ENCODE data around the gene EPHA6. TPM values are rescaled to one million over a fixed set of nuclear protein-coding genes. Genes with fewer than 3 reads are reported as not detected.

The EPHA6 gene
- total and polyA plus RNA-seq, 9 donors = 0.07 to 0.62 (median 0.18) TPM

DNA sequence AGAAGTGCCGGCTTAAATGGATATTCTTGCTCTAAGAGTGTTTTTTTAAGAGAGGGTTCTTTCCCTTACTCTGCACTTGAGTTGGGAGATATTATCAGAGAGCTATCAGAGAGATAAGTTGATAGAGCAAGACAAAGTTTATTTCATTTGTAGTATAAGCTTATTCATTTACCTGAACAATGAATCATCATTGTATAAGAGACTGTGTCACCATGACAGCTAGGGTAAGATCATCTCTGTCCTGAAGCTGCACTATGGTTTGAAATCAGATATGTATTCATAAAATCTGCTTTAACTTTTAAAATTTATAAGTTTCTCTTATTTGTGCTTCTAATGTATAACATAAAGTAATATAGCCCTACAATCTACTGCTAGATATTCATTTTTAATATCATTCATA lies 822.1 kb downstream of the EPHA6 start:
- no CpG with 5 or more reads among the region's 1 CpG for WGBS (ENCODE audit: insufficient coverage)
- H3K4me1 ChIP-seq (ENCODE audit: control insufficient read depth, insufficient read depth, low read length) = no peaks in the 10 kb centered on the region
- no peak for DNase-seq

DNA sequence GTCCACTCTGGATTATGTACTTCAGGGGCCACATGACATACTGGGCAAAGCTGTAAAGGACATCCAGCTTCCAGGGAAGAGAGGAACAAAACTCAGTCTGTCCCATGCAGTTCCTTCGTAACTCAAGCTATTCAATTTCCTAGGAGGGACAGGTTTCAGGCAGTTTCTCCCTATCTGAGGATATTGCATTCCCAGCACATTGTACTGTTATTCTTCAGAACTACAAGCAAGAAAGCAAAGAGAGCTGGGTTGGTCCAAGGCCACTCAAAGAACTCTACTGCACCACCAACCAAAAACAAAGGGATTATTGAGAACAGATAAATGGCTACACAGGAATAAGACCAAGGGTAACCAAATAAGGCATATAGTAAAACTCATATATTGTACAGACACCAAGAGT lies 832.5 kb downstream of the EPHA6 start:
- WGBS (ENCODE audit: insufficient coverage) = no CpG with 5 or more reads among the region's 1 CpG
- no peak for DNase-seq
- H3K9me3 ChIP-seq (replicated peaks; ENCODE audit: control insufficient read depth, low read depth, low read length) = no peaks in the 10 kb centered on the region
- no peaks in the 10 kb centered on the region for H3K4me1 ChIP-seq (ENCODE audit: control insufficient read depth, insufficient read depth, low read length)
- no peaks in the 10 kb centered on the region for H3K27me3 ChIP-seq (ENCODE audit: control insufficient read depth, insufficient read depth, low read length)
- no peak overlapping the region for H3K4me3 ChIP-seq (ENCODE audit: low read length)
- H3K36me3 ChIP-seq (ENCODE audit: control insufficient read depth, insufficient read depth, low read length) = no peaks in the 10 kb centered on the region
- no peak overlapping the region for H3K27ac ChIP-seq (ENCODE audit: low read length)

More for the DNA sequence above, 822.1 kb downstream of the EPHA6 start:
- Histone ChIP-seq H3K9me3 (replicated peaks; ENCODE audit: control insufficient read depth, low read depth, low read length) (no peaks in the 10 kb centered on the region), H3K27ac (ENCODE audit: low read length) (no peak overlapping the region), H3K36me3 (ENCODE audit: control insufficient read depth, insufficient read depth, low read length) (no peaks in the 10 kb centered on the region), H3K4me3 (ENCODE audit: low read length) (no peak overlapping the region), H3K27me3 (ENCODE audit: control insufficient read depth, insufficient read depth, low read length) (no peaks in the 10 kb centered on the region)

DNA sequence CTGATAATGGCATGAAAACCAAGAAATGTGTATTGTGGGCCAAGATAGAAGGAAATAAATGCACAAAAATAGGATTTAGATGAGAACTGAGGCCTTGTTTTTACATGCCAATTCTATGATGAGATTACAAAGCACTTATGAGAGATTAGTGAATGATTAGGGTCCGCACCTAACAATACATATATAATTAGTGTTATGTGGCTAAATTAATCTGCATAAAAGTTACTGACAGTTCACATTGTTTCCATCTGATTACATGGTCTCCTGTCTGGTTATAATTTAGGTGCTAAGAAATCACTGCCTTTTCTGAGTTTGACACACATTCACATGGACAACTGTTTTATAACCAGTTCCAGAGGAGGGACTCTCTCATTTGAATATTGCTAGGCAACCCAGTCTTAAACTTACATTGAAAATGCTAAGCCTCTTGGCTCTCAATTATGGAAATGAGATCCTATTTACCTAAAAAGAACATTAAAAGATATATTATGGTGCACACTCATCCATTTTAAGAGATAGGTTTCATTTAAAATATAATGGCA lies 833.1 kb downstream of the EPHA6 start:
- Histone ChIP-seq H3K4me3 (ENCODE audit: low read length) (no peak overlapping the region), H3K27me3 (ENCODE audit: control insufficient read depth, insufficient read depth, low read length) (no peaks in the 10 kb centered on the region), H3K27ac (ENCODE audit: low read length) (no peak overlapping the region), H3K4me1 (ENCODE audit: control insufficient read depth, insufficient read depth, low read length) (no peaks in the 10 kb centered on the region), H3K9me3 (replicated peaks; ENCODE audit: control insufficient read depth, low read depth, low read length) (no peaks in the 10 kb centered on the region), H3K36me3 (ENCODE audit: control insufficient read depth, insufficient read depth, low read length) (no peaks in the 10 kb centered on the region)
- no peak for DNase-seq
- WGBS (ENCODE audit: insufficient coverage) = no CpG with 5 or more reads among the region's 1 CpG

DNA sequence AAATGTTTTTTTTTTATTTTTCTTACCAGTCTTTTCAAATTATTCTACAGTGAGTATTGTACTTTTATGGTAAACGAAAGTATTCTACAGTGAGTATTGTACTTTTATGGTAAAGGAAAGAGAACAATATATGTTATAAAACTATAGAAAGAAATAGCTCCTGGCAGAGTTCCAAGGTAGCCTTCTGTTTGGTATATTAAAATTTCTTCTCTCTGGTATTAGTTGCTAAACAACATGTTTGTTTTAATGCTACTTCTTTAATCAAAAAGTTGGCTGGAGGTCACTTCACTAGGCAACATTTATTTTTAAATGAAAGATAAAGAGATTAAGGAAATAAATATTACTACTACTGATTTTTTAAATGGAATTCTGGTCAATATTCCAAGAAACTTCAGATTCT lies 841.6 kb downstream of the EPHA6 start:
- WGBS (ENCODE audit: insufficient coverage) = no CpG with 5 or more reads among the region's 1 CpG
- no peaks in the 10 kb centered on the region for H3K9me3 ChIP-seq (replicated peaks; ENCODE audit: control insufficient read depth, low read depth, low read length)
- no peaks in the 10 kb centered on the region for H3K4me1 ChIP-seq (ENCODE audit: control insufficient read depth, insufficient read depth, low read length)
- no peak overlapping the region for H3K27ac ChIP-seq (ENCODE audit: low read length)
- no peaks in the 10 kb centered on the region for H3K27me3 ChIP-seq (ENCODE audit: control insufficient read depth, insufficient read depth, low read length)
- no peak overlapping the region for H3K4me3 ChIP-seq (ENCODE audit: low read length)
- no peaks in the 10 kb centered on the region for H3K36me3 ChIP-seq (ENCODE audit: control insufficient read depth, insufficient read depth, low read length)
- no peak for DNase-seq

DNA sequence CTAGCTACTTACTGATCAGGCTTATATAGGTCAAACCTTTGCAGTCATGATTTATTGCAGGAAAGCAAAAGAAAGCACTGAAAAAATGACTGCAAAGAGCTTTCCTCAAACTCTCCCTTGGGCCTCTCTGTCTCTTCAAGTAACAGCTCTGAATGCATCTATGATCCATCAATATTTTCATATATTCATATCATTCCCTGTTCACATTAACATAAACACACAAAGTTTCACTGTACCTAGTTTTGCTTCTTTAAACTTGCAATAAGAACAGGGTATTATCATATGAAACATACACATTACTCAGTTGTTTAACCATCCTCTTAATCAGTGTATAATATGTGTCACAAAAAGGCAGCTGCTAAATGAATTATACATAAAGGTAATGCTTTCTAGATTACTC lies 842.2 kb downstream of the EPHA6 start:
- H3K9me3 ChIP-seq (replicated peaks; ENCODE audit: control insufficient read depth, low read depth, low read length) = no peaks in the 10 kb centered on the region

DNA sequence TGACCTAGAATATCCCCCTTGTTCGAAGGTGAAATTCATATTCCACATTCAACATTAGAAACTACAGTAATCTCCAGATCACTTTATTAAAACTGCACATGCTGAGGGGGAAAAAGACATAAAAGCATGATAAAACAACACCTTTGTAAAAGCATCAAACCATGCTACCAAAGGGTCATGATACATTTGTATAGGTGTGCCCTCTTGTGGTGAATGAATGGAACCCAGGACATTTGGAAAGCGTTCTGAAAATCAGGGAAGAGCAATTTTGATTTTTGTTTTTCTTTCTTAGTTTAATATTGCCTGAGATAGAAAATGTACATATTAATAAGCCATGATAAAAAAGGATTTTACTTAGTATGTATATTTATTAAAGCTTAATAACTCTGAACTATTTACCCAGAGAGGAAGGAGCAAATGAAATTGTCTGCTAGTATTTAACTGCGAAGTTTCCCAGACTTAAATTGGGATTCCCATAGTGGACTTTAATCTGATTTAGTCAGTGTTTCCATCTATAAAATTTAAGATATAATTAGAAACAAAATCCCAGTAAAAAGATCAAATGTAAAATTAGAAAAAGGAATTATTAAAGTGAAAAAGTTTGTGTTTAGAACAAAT lies 844.4 kb downstream of the EPHA6 start:
- peak; percentile 22 for DNase-seq
- no peaks in the 10 kb centered on the region for H3K4me1 ChIP-seq (ENCODE audit: control insufficient read depth, insufficient read depth, low read length)
- no CpG with 5 or more reads among the region's 3 CpGs for WGBS (ENCODE audit: insufficient coverage)

More for the DNA sequence above, 842.2 kb downstream of the EPHA6 start:
- H3K27ac ChIP-seq (ENCODE audit: low read length) = no peak overlapping the region
- H3K36me3 ChIP-seq (ENCODE audit: control insufficient read depth, insufficient read depth, low read length) = no peaks in the 10 kb centered on the region
- H3K4me1 ChIP-seq (ENCODE audit: control insufficient read depth, insufficient read depth, low read length) = no peaks in the 10 kb centered on the region
- no peaks in the 10 kb centered on the region for H3K27me3 ChIP-seq (ENCODE audit: control insufficient read depth, insufficient read depth, low read length)
- no peak for DNase-seq
- H3K4me3 ChIP-seq (ENCODE audit: low read length) = no peak overlapping the region

DNA sequence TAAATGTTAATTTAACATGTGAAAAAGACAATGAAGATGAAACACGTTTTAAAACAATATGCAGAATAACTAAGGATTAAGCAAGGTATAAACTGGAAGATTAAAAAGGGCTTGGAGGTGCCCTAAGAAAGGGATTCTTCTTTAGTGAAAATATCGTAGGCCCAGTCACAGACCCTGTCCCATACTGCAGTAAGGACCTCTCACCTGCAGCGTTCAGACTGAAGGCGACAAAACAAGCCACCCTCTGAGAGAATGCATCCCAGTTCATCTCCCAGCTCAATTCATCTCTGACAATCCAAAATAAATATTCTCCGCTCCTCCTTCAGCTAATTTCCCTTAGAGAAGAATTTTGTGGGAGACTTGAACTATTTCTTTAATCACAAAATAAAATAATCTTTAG lies 847.9 kb downstream of the EPHA6 start:
- WGBS (ENCODE audit: insufficient coverage) = 52% methylated on average over 2 of the region's 5 CpGs
- H3K27ac ChIP-seq (ENCODE audit: low read length) = no peak overlapping the region

More for the DNA sequence above, 844.4 kb downstream of the EPHA6 start:
- Histone ChIP-seq H3K36me3 (ENCODE audit: control insufficient read depth, insufficient read depth, low read length) (no peaks in the 10 kb centered on the region), H3K27ac (ENCODE audit: low read length) (no peak overlapping the region), H3K4me3 (ENCODE audit: low read length) (no peak overlapping the region), H3K9me3 (replicated peaks; ENCODE audit: control insufficient read depth, low read depth, low read length) (no peaks in the 10 kb centered on the region), H3K27me3 (ENCODE audit: control insufficient read depth, insufficient read depth, low read length) (no peaks in the 10 kb centered on the region)

DNA sequence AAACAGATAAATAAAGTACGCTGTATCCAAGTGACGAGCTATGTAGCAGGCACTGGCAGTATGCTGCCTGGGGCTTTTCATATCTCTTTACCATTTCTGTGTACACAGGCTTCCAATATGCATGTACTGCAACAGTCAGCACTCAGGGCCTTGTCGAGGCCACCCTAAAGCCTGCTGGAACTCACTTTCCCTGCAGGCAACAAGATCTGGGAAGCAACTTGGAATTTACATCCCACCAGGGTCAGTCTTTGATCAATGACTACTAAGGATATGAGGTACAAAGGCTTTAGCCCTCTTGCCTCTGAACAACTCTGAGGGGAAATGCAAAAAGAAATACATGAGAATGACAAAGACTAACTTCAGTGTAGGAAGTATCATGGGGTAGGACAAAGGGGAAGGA lies 848.4 kb downstream of the EPHA6 start:
- Histone ChIP-seq H3K4me1 (ENCODE audit: control insufficient read depth, insufficient read depth, low read length) (no peaks in the 10 kb centered on the region), H3K27ac (ENCODE audit: low read length) (no peak overlapping the region), H3K27me3 (ENCODE audit: control insufficient read depth, insufficient read depth, low read length) (no peaks in the 10 kb centered on the region), H3K4me3 (ENCODE audit: low read length) (no peak overlapping the region), H3K36me3 (ENCODE audit: control insufficient read depth, insufficient read depth, low read length) (no peaks in the 10 kb centered on the region), H3K9me3 (replicated peaks; ENCODE audit: control insufficient read depth, low read depth, low read length) (no peaks in the 10 kb centered on the region)
- no peak for DNase-seq
- 73% methylated on average over 3 of the region's 3 CpGs for WGBS (ENCODE audit: insufficient coverage)

More for the DNA sequence above, 847.9 kb downstream of the EPHA6 start:
- H3K9me3 ChIP-seq (replicated peaks; ENCODE audit: control insufficient read depth, low read depth, low read length) = no peaks in the 10 kb centered on the region
- H3K36me3 ChIP-seq (ENCODE audit: control insufficient read depth, insufficient read depth, low read length) = no peaks in the 10 kb centered on the region
- no peaks in the 10 kb centered on the region for H3K27me3 ChIP-seq (ENCODE audit: control insufficient read depth, insufficient read depth, low read length)
- DNase-seq = no peak
- H3K4me3 ChIP-seq (ENCODE audit: low read length) = no peak overlapping the region
- H3K4me1 ChIP-seq (ENCODE audit: control insufficient read depth, insufficient read depth, low read length) = no peaks in the 10 kb centered on the region

DNA sequence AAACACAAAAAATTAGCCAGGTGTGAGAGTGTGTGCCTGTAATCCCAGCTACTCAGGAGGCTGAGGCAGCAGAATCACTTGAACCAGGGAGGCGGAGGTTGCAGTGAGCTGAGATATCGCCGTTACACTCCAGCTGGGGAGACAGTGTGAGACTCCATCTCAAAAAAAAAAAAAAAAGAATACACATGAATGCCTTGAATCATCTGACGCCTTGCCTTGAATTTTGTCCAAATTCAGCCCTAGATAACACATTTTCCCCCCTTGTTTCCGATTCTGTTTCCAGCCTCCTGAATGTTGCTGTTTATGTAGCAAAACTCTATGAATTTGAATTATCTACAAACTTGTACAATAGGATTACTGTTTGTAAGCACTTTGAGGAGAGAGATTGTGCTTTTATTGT lies 851.5 kb downstream of the EPHA6 start:
- H3K4me3 ChIP-seq (ENCODE audit: low read length) = no peak overlapping the region
- DNase-seq = no peak
- no peaks in the 10 kb centered on the region for H3K9me3 ChIP-seq (replicated peaks; ENCODE audit: control insufficient read depth, low read depth, low read length)
- 100% methylated on average over 1 of the region's 5 CpGs for WGBS (ENCODE audit: insufficient coverage)
- no peaks in the 10 kb centered on the region for H3K27me3 ChIP-seq (ENCODE audit: control insufficient read depth, insufficient read depth, low read length)
- H3K36me3 ChIP-seq (ENCODE audit: control insufficient read depth, insufficient read depth, low read length) = no peaks in the 10 kb centered on the region
- H3K4me1 ChIP-seq (ENCODE audit: control insufficient read depth, insufficient read depth, low read length) = no peaks in the 10 kb centered on the region
- no peak overlapping the region for H3K27ac ChIP-seq (ENCODE audit: low read length)

DNA sequence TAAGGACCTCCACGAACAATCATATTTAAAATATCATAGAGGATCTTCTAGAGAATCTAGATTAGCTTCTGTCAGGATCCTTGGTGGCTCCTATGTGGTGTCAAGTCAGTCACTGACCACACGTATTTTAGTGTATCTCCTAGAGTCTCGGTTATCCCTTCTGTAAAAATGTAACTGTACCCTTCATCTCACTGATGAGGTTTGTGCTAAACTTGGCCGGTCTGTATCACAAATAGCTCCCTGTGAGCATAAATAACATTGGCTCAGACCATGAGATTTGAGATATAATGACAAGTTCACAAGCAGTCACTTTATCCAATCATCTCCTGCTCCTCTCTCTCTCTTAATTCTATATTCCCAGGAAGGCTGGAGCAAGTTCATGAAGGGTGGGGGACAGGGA lies 856.6 kb downstream of the EPHA6 start:
- Histone ChIP-seq H3K36me3 (ENCODE audit: control insufficient read depth, insufficient read depth, low read length) (no peaks in the 10 kb centered on the region), H3K4me3 (ENCODE audit: low read length) (no peak overlapping the region), H3K27ac (ENCODE audit: low read length) (no peak overlapping the region), H3K4me1 (ENCODE audit: control insufficient read depth, insufficient read depth, low read length) (no peaks in the 10 kb centered on the region), H3K27me3 (ENCODE audit: control insufficient read depth, insufficient read depth, low read length) (no peaks in the 10 kb centered on the region), H3K9me3 (replicated peaks; ENCODE audit: control insufficient read depth, low read depth, low read length) (no peaks in the 10 kb centered on the region)
- 90% methylated on average over 2 of the region's 4 CpGs for WGBS (ENCODE audit: insufficient coverage)
- no peak for DNase-seq

All from muscle of leg (tissue), 11 donors.